ENCODE data around the gene MXI1. TPM values are rescaled to one million over a fixed set of nuclear protein-coding genes. Genes with fewer than 3 reads are reported as not detected.
A peak's percentile ranks its signal among the peaks of the same experiment; 100 is the strongest.

MXI1 gene
- total RNA-seq, 2 donors from 2014 or later = 38.7 to 43.0 TPM

DNA sequence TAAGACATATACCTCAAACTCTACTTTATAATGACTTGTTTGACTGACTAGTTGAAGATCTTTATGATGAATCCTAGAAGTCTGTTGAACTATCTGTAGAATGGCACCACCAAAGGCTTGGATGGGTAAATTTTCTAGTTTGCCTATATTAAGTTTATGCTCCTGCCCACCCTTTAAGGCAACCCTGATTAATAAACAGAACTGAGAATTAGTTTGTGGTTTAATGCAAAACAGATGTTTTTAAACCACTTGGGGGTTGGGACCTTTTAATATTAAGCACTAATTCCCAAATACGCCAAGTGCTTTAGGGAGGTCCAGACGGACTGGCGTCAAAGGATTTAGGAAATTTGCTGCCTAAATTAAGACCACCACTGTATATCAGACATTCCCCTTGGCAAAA, 76.9 kb downstream of the MXI1 start:
- DNase-seq (no peak), ATAC-seq (no peak)
- intact Hi-C loops (cut with DNase I) = no loop called here

DNA sequence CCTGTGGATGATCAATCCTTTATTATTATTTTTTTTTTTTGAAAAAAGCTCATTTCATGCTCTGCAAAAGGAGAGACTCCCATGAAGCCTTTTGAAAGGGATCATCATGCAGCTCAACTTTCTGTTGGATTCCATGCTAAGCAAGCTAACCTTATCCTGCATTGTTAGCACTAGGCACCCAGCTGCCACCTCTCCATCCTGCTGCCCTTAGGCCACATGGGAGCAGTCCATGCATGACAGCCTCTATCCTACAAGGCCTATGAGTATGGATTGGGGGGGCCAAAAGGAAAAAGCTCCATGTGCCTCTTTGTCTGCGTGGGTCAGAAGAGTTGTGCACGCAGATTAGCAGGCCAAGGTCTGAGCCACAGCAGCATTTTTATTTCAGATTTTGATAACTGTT, 78.1 kb downstream of the MXI1 start:
- intact Hi-C loops (cut with DNase I) = no loop called here
- DNase-seq (no peak), ATAC-seq (no peak)

GRCh38 chr10:110286841-110287240, 79.4 kb downstream of the MXI1 start:
- intact Hi-C loops (cut with DNase I) = no loop called here
- no peak for DNase-seq
- no peak for ATAC-seq

DNA sequence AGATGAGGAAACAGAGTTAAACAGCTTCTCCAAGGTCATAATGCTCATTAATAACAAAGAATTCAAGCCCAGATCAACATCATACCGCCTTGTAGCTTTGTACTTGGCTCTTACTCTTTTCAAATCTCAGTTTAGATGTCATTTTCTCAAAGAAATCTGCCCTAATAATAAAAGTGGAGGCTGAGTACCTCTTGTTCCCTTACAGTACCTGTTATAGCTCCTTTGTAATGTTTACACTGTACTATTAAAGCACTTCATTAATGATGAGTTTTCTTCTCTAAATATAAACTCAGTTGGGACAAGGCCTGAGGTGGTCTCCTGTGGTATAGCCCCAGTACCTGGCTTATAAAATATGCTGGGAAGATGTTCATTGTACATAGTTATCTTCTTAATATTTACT, 89.6 kb downstream of the MXI1 start:
- intact Hi-C loops (cut with DNase I) = no loop called here
- ATAC-seq (no peak), DNase-seq (no peak)

GRCh38 chr10:110300486-110300986, 93.1 kb downstream of the MXI1 start:
- no peak for ATAC-seq
- no peak for DNase-seq
- intact Hi-C loops (cut with DNase I) = no loop called here

- ATAC-seq (no peak), DNase-seq (no peak)
- intact Hi-C loops (cut with DNase I) = no loop called here
Measured at GRCh38 chr10:110303681-110304080, 96.3 kb downstream of the MXI1 start.

DNA sequence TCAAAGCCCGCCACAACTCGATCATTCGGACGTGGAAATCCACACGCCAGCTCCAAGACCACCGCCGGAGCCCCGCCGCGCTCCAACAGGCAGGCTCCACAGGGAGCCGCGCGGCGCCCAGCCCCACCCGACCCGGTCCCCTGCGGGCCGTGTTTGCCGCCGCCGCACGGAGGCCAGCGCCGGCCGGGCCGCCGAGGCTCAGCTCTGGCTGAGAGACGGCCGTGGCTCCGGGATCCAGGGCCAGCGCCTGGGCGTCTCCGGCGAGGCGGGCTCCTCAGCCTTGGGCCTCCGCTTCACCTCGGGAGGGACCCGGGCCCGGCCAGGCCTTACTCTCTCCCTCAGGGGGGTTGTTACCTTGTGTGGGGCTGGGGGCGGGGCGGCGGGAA, 97.0 kb downstream of the MXI1 start:
- no peak for DNase-seq
- ATAC-seq = peak; percentile 67 to 78
- intact Hi-C loops (cut with DNase I) = no loop called here

DNA sequence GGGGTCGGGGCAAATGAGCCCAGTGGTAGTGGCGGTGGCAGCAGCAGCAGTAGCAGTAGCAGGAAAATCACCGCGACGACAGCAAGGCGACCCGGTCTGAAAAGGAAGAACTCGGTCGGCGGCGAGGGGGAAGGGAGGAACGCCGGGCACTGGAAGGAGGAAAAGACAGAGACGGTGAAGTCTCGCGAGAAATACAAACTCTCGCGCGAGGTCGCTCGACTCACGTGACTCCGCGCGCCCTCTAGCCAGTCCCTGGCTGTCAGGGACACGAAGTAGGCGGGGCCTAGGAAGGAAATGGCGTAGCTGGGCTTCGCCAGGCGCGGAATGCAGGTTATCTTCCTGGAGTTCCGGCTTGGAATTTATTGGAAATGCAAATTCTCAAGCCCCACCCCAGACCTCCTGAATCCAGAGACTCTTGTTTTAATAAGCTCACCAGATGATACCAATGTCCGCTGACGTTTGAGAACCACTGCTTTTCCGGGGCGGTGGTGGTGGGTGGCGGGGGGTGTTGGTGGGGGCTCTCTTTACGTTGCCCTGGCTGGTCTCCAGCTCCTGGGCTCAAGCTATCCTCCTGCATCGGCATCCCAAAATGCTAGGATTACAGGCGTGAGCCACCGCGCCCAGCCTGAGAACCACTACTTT, 97.5 kb downstream of the MXI1 start, which contains the start of gene SMNDC1:
Gene SMNDC1, minus strand, starts transcription at position 141 of the 642 bp plus-strand sequence. CDS start 1,333 bp downstream, outside the sequence.
- DNase-seq = peak; percentile 98
- intact Hi-C loops (cut with DNase I) = loop anchor here (5.0 kb wide), 2 partner anchors 242 to 597 kb away; no protein-coding TSS in a partner anchor

GRCh38 chr10:110305767-110306451, 98.5 kb downstream of the MXI1 start:
- intact Hi-C loops (cut with DNase I) = loop anchor here (5.0 kb wide), 2 partner anchors 241 to 596 kb away; no protein-coding TSS in a partner anchor

More for the DNA sequence above, 97.5 kb downstream of the MXI1 start, which contains the start of gene SMNDC1:
- ATAC-seq = peak; percentile 96 to 97

DNA sequence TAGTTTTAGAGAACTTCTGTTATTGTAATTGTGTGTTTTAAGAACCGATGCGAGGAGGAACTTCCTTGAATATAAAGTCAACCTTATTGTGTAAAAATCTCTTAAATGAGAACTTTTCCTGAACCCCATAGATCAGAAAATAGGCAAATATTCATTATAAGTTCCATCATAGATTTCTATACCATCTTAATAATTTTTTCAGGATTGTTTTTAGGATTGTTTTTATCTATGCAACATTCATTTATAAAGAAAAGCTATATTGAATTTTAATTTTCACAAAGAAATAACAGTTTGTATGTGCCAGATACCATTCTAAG, 99.0 kb downstream of the MXI1 start:
- no peak for DNase-seq
- intact Hi-C loops (cut with DNase I) = loop anchor here (5.0 kb wide), 2 partner anchors 241 to 596 kb away; no protein-coding TSS in a partner anchor
- no peak for ATAC-seq

More at GRCh38 chr10:110305767-110306451, 98.5 kb downstream of the MXI1 start:
- ATAC-seq = peak; percentile 27 to 61
- no peak for DNase-seq

DNA sequence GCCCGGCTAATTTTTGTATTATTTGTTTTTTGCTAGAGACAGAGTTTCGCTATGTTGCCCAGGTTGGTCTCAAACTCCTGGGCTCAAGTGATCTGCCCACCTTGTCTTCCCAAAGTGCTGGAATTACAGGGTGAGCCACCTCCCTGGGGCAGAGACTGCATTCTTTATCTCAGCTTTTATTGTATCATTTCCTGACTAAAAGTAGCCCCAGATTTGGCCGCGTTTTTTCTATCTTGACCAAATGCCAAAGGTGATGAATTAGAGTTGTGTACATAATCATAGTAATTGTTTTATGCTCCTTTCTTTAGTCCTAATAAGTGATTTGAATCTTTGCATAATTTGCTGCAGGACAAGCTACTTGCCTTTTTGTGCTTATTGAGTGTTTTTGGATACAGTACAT, 100.4 kb downstream of the MXI1 start:
- intact Hi-C loops (cut with DNase I) = loop anchor here (5.0 kb wide), 2 partner anchors 239 to 594 kb away; no protein-coding TSS in a partner anchor
- DNase-seq (no peak), ATAC-seq (no peak)

GRCh38 chr10:110310741-110311140, 103.3 kb downstream of the MXI1 start:
- ATAC-seq (no peak), DNase-seq (no peak)
- intact Hi-C loops (cut with DNase I) = loop anchor here (2.0 kb wide), 2 partner anchors 224 to 226 kb away; no protein-coding TSS in a partner anchor

DNA sequence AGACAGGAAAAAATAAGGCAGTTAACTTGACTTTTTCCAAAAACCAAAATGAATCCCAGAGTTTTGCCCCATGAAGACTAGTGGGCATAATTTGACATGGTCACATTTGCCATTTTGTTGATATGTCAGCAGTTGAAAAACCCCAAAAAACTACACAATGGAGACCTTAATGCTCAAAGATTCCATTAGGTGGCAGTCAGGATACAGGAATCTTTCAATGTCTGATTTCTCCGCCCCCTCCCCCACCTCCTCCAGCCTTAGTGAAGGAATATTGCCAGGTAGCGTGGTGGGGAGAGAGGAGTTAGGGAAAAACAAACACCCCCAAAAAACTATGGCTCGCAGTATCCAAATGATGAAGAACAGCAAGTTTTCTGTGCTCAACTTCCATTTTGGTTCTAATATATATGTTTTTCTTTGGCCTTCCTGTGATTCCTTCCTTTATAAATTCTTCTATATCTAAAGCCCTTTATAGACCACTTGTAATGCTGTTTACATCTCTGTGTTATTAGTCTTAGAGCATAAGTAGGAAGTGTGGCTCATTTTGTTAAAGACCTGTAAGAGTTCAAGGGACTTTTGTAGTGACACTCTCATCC, 104.0 kb downstream of the MXI1 start:
- DNase-seq (peak; percentile 57), ATAC-seq (peak; percentile 77 to 84)
- intact Hi-C loops (cut with DNase I) = loop anchor here (2.0 kb wide), 2 partner anchors 223 to 225 kb away; no protein-coding TSS in a partner anchor

DNA sequence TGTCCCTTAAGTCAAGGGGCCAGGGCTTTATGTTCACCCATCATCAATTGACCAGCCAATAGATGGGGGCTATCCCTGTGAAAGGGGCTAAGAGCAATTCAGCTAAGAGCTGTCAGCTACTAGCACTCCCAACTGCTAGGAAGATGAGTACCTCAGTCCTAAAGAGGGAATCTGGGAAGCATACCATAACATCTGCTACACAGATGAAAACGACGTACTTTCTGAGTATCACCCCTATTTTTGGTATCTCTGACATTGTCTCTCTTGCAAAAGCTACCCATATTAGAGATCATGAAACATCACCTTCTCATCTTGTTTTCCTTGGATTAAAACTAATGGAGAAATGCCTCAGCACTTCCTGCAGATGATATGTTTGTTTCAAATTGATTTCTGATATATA, 104.8 kb downstream of the MXI1 start:
- ATAC-seq (no peak), DNase-seq (no peak)
- intact Hi-C loops (cut with DNase I) = no loop called here

DNA sequence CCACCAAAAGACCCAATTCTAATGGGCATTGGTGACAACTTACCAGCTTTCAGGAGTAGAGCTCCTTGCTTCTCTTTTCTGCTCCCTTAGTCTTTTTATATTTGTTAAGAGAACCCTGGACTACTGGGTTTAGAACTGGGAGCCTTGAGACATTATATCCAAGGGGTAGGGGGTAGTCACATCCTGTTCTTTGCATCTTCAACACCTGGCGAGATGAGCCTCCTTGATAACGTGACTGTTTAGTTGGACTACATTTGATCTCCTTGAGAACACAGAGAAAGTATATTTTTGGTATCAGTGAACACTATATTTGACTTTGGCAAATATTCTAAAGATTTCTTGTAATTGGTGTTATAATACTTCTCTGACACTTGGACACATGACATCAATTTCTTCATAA, 106.3 kb downstream of the MXI1 start:
- intact Hi-C loops (cut with DNase I) = no loop called here
- ATAC-seq = no peak
- no peak for DNase-seq

GRCh38 chr10:110317866-110318850, 110.8 kb downstream of the MXI1 start:
- ATAC-seq = no peak
- intact Hi-C loops (cut with DNase I) = loop anchor here in 1 of 2 donors (5.0 kb wide), 1 partner anchor 34 kb away; no protein-coding TSS in a partner anchor
- no peak for DNase-seq

GRCh38 chr10:110321869-110322620, 114.6 kb downstream of the MXI1 start:
- no peak for DNase-seq
- ATAC-seq = no peak
- intact Hi-C loops (cut with DNase I) = no loop called here

DNA sequence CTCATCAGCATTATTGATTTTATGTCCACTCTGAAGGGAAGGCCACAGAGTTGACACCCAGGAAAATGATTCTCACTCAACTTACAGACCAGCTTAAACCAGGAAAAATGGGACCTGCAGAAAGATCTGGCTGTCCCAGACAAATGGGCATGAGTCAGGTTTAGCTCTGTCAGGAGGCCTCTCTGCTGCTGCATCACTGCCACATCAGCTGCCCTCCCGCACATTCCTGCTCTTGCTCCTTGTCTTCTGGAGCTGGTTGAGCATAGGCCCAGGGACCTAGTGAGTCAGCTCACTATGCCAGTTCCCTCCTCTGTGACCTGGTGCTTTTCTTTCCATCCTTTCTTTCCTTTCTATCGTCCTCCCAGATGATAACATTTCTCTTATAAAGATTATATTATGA, 116.1 kb downstream of the MXI1 start:
- intact Hi-C loops (cut with DNase I) = no loop called here
- ATAC-seq = peak in 1 of 2 donors; percentile 40
- no peak for DNase-seq

All from left cardiac atrium (tissue), 4 donors.